ENCODE data around the gene CCT8L2. TPM values are rescaled to one million over a fixed set of nuclear protein-coding genes. Genes with fewer than 3 reads are reported as not detected.
"Not testable (repeated sequence)": the region's sequence is repeated elsewhere in the genome, so short reads cannot be mapped to it uniquely, and the experiment has no call there.

The CCT8L2 gene
- total RNA-seq, 2 experiments from 2014 or later: not detected

DNA sequence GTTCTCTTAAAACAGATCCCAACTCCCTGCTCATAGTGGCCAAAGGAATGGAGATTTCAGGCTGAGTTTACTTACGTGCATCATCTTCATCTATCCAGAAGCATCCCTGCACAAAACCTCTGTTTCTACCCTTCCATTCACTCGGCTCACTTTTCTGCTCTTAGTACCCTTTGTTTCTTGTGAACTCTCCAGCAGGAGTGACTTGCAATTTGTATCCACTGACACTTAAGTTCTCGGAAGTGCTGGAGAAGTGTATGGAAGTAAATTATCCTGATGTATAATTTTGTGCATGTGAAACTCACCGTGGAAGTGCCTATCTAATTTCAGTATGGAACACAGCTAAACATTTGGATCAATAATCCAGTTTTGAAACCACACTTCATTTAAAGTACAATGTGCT, 7.0 kb upstream of the CCT8L2 start:
- POLR2A ChIA-PET, CTCF ChIA-PET: not testable (repeated sequence)

DNA sequence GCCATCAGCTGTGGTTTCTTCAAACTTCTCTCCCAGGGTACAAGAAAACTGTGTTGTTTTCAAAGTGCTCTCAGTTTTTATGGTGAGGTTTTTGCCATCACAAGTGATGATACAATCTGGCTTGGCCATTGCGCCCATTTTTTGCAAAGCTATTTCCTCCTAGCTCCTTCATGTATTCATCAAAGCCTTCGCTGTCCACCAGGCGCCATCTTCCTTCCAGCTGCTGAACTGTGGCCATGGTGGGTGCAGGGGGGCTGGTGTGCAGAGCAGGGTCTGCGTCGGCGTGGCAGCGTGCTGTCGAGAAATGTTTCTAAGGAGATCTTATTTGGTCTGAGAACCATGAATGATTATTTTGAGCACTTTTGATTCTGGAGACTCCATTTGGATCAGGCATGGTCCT, 2.6 kb upstream of the CCT8L2 start:
- CTCF ChIA-PET, POLR2A ChIA-PET: not testable (repeated sequence)

DNA sequence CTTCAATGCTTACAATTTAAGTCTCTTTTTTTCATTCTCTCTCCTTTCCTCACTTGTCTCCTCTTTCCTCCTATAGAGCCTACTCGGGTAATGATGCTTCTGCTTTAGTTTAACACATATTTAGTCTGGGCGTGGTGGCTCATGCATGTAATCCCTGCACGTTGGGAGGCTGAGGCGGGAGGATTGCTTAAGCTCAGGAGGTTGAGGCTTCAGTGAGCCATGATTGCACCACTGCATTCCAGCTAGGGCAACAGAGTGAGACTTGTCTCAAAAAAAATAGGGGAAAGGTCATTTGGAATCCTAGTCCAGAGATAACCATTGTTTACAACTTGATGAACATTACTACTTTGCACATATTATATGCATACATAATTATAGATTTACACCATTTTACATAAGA, 1.4 kb upstream of the CCT8L2 start:
- ChIA-PET POLR2A (no interaction called here), CTCF (no interaction called here)

DNA sequence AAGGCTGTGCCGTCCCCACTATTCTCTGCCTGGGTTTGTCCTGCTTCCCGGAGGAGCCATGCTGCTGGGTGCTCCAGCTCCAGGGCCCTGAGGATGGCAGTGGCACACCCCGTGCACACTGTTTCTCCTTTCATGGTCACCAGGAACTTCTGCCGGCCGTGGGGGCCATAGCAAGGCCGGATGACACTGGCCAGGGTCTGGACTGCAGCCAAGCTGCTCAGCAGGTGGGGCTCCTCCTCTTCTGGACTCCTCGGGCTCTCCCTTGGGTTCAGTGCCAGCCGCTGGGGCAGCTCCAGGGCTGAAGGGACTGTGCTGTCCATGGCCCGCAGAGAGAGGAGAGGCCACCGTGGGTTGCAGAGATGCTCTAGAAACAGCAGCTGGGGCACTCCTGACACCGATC, 379 bp downstream of the CCT8L2 start:
- CTCF ChIA-PET, POLR2A ChIA-PET: not testable (repeated sequence)

DNA sequence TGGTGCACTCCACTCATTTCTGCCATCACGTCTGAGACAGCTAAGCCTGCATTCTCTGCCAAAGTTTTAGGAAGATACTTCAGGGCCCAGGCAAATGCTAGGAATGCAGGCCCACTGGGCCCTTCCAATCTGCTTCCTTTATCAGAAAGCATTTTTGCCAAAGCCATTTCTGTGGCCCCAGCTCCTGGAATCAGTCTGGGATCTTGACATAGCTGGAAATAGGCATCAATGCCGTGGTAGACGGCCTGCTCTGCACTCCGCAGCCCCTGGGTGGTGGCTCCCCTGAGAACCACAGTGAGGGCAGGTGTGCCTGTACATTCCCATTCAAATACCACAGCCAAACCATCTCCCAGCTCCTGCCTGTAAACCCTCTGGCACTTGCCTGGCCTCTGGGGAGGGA, 1.5 kb downstream of the CCT8L2 start:
- CTCF ChIA-PET, POLR2A ChIA-PET: not testable (repeated sequence)

DNA sequence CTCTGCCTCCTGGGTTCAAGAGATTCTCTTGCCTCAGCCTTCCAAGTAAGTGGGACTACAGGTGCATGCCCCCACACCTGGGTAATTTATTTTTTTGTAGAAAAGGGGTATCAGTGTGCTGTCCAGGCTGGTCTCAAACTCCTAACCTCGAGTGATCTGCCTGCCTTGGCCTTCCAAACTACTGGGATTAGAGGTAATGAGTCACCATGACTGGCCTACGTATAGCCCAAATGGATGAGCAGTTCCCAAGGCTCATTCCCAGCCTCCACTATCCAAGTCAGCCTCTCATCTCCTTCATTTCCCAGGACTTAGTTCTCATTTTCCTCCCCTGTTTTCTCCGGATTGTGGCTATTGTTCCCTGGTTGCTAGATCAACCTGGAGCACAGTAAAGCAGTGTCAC, 5.6 kb downstream of the CCT8L2 start:
- POLR2A ChIA-PET: no interaction called here
- CTCF ChIA-PET: no interaction called here

DNA sequence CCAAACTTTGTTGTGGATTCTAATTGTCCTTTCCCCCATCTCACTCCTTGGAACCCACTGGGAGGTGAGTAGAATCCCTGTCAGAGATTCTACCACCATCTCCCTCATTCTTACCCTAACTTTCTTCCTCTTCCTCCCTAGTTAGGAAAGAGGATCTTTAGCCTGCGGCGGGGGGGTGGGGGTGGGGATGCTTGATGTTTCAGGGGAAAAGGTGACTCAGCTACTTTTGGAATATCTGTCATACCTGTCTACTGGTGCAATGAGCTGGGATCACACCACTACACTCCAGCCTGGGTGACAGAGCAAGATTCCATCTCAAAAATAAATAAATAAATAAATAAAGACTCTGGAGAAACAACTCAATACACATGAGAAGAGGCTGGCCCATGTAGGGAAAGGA, 6.4 kb downstream of the CCT8L2 start:
- POLR2A ChIA-PET: no interaction called here
- CTCF ChIA-PET: no interaction called here

DNA sequence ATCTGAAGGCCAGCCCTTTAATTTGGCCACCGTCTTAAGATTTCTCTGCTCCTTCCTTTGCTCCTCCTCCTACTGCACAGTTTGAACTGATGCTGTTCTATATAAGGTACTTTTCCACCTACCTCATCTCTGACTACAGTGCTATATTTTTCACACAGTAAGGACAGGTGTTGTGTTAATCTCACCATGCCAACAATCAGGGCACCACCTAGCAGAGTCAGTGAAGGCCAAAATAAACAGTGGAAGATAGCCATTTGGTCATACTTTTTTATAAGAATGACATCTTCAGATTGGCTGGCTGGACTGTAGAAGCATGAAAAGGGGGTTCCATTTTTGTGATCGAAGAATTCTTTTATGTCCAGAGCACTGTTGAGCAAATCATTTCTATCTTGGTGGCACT, 11.7 kb downstream of the CCT8L2 start:
- CTCF ChIA-PET, POLR2A ChIA-PET: not testable (repeated sequence)

DNA sequence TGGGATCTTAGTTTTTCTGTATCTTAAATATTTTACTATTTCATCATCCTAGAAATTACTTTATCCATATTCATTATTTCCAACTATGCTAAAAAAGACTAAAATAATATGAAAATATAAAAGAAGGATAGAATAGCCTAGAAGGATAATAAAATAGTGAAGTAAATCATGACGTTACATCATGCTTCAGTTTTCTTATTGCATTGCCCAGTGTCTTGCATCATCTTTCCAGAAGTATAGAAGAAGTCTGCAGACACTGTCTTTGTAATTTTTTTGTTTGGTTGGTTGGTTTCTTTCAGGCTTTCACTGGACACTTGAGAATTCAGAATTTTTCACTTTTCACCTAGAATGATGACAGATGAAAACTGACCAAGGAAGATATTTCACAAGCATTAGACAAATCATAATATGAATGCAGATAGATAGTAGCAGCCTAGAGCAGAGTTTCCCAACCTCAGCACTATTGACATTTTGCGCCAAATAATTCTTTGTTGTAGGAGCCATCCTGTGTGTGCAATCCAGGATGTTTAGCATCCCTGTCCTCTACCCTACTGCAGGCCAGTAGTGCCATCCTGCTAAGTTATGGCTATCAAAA, 23.3 kb downstream of the CCT8L2 start:
- POLR2A ChIA-PET, CTCF ChIA-PET: not testable (repeated sequence)

DNA sequence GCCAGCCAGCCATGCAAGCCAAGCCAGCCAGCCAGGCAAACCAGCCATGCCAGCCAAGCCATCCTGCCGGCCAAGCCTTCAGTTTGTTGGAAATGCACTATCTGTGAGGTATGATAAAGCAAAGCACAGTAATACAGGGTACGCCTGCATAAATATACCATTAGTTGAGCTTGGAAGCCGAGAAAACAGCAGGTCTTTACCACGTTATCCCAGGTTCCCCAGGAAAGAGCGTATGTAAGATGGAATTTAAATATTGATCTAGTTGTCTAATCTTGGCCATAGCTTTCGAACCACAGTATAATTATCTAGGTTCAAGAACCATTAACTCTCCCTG, 24.2 kb downstream of the CCT8L2 start:
- ChIA-PET CTCF (no interaction called here), POLR2A (no interaction called here)

DNA sequence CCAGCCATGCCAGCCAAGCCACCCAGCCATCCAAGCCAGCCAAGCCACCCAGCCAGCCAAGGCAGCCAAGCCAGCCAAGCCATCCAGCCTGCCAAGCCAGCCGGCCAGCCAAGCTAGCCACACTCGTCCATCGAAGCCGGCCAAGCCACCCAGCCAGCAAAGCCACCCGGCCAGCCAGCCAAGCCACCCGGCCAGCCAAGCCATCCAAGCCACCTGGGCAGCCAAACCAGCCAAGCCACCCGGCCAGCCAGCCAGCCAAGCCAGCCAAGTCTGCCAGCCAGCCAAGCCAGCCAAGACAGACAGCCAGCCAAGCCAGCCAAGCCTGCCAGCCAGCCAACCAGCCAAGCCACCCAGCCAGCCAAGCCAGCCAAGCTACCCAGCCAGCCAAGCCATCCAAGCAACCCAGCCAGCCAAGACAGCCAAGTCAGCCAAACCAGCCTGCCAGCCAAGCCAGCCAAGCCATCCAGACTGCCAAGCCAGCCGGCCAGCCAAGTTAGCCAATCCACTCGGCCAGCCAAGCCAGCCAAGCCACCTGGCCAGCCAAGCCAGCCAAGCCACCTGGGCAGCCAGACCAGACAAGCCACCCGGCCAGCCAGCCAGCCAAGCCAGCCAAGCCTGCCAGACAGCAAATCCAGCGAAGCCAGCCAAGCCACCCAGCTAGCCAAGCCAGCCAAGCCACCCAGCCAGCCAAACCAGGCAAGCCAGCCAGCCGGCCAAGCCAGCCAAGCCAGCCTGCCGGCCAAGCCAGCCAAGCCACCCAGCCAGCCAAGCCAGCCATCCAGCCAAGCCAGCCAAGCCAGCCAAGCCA, 24.8 kb downstream of the CCT8L2 start:
- CTCF ChIA-PET, POLR2A ChIA-PET: not testable (repeated sequence)

DNA sequence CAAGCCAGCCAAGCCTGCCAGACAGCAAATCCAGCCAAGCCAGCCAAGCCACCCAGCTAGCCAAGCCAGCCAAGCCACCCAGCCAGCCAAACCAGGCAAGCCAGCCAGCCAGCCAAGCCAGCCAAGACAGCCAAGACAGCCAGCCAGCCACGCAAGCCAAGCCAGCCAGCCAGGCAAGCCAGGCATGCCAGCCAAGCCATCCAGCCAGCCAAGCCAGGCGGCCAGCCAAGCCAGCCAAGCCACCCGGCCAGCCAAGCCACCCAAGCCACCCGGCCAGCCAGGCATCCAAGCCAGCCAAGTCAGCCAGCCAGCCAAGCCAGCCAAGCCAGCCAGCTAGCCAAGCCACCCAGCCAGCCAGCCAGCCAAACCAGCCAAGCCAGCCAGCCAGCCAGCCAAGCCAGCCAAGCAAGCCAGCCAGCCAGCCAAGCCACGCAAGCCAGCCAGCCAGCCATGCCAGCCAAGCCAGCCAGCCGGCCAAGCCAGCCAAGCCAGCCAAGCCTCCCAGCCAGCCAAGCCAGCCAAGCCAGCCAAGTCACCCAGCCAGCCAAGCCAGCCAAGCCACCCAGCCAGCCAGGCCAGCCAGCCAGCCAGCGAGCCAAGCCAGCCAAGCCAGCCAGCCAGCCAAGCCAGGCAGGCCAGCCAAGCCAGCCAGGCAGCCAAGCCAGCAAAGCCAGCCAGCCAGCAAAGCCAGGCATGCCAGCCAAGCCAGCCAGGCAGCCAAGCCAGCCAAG, 26.0 kb downstream of the CCT8L2 start:
- POLR2A ChIA-PET, CTCF ChIA-PET: not testable (repeated sequence)

DNA sequence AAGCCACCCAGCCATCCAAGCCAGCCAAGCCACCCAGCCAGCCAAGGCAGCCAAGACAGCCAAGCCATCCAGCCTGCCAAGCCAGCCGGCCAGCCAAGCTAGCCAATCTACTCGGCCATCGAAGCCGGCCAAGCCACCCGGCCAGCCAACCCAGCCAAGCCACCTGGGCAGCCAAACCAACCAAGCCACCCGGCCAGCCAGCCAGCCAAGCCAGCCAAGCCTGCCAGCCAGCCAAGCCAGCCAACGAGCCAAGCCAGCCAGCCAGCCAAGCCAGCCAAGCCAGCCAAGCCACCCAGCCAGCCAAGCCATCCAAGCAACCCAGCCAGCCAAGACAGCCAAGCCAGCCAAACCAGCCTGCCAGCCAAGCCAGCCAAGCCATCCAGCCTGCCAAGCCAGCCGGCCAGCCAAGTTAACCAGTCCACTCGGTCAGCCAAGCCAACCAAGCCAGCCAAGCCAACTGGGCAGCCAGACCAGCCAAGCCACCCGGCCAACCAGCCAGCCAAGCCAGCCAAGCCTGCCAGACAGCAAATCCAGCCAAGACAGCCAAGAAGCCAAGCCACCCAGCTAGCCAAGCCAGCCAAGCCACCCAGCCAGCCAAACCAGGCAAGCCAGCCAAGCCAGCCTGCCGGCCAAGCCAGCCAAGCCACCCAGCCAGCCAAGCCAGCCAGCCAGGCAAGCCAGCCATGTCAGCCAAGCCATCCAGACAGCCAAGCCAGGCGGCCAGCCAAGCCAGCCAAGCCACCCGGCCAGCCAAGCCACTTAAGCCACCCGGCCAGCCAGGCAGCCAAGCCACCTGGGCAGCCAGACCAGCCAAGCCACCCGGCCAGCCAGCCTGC, 26.8 kb downstream of the CCT8L2 start:
- CTCF ChIA-PET, POLR2A ChIA-PET: not testable (repeated sequence)

DNA sequence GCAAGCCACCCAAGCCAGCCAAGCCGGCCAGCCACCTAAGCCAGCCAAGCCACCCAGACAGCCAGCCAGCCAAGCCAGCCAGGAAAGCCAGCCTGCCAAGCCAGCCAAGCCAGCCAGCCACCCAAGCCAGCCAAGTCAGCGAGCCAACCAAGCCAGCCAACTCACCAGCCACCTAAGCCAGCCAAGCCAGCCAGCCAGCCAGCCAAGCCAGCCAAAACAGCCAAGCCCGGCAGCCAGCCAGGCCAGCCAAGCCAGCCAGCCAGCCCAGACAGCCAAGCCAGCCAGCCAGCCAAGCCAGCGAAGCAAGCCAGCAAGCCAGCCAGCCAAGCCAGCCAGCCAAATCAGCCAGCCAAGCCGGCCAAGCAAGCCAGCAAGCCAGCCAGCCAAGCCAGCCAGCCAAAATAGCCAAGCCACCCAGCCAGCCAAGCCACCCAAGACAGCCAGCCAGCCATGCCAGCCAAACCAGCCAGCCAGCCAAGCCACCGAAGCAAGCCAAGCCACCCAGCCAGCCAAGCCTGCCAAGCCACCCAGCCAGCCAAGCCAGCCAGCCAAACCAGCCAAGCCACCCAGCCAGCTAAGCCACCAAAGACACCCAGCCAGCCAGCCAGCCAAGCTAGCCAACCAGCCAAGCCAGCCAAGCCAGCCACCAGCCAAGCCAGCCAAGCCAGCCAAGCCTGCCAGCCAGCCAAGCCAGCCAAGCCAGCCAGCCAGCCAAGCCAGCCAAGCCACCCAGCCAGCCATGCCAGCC, 27.6 kb downstream of the CCT8L2 start:
- POLR2A ChIA-PET, CTCF ChIA-PET: not testable (repeated sequence)

DNA sequence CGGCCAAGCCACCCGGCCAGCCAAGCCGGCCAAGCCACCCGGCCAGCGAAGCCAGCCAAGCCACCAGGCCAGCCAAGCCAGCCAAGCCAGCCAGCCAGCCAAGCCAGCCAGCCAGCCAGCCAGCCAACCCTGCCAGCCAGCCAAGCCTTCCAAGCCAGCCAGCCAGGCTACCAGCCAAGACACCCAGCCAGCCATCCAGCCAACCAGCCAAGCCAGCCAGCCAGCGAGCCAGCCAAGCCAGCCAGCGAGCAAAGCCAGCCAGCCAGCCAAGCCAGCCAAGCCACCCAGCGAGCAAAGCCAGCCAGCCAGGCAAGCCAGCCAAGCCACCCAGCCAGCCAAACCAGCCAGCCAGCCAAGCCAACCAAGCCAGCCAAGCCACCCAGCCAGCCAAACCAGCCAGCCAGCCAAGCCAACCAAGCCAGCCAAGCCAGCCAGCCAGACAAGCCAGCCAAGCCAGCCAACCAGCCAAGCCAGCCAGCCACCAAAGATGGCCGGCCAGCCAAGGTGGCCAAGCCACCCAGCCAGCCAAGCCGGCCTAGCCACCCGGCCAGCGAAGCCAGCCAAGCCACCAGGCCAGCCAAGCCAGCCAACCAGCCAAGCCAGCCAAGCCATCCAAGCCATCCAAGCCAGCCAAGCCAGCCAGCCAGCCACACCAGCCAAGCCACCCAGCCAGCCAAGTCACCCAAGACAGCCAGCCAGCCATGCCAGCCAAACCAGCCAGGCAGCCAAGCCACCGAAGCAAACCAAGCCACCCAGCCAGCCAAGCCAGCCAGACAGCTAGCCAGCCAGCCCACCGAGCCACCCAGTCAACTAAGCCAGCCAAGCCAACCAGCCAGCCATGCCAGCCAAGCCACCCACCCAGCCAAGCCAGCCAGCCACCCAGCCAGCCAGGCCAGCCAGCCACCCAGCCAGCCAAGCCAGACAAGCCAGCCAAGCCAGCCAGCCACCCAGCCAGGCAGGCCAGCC, 28.8 kb downstream of the CCT8L2 start:
- POLR2A ChIA-PET: no interaction called here
- CTCF ChIA-PET: no interaction called here

DNA sequence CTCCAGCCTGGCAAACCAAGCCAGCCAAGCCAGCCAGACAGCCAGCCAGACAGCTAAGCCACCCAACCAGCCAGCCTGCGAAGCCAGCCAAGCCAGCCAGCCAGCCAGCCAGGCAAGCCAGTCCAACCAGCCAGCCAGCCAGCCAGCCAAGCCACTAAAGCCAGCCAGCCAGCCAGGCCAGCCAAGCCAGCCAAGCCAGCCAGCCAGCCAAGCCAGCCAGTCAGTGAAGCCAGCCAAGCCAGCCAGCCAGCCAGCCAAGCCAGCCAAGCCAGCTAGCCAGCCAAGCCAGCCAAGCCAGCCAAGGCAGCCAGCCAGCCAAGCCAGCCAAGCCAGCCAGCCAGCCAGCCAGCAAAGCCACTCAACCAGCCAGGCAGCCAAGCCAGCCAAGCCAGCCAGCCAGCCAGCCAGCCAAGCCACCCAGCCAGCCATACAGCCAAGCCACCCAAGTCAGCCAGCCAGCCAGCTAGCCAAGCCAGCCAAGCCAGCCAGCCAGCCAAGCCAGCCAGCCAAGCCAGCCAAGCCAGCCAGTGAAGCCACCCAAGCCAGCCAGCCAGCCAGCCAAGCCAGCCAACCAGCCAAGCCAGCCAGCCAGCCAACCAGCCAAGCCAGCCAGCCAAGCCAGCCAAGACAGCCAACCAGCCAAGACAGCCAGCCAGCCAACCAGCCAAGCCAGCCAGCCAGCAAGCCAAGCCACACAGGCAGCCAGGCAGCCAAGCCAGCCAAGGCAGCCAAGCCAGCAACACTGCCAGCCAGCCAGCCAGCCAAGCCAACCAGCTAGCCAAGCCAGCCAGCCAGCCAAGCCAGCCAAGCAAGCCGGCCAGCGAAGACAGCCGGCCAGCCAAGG, 29.7 kb downstream of the CCT8L2 start:
- POLR2A ChIA-PET: no interaction called here

DNA sequence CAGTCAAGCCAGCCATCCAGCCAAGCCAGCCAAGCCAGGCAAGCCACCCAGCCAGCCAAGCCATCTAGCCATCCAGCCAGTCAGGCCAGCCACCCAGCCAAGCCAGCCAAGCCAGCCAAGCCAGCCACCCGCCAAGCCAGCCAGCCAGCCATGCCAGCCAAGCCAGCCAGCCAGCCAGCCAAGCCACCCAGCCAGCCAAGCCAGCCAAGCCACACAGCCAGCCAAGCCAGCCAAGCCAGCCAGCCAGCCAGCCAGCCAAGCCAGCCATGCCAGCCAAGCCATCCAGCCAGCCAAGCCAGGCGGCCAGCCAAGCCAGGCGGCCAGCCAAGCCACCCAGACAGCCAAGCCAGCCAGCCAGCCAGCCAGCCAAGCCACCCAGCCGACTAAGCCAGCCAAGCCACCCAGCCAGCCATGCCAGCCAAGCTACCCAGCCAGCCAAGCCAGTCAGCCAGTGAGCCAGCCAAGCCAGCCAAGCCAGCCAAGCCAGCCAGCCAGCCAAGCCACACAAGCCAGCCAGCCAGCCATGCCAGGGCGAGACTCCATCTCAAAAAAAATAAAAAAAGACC, 31.4 kb downstream of the CCT8L2 start:
- CTCF ChIA-PET, POLR2A ChIA-PET: not testable (repeated sequence)

More for the DNA sequence above, 29.7 kb downstream of the CCT8L2 start:
- CTCF ChIA-PET: no interaction called here

DNA sequence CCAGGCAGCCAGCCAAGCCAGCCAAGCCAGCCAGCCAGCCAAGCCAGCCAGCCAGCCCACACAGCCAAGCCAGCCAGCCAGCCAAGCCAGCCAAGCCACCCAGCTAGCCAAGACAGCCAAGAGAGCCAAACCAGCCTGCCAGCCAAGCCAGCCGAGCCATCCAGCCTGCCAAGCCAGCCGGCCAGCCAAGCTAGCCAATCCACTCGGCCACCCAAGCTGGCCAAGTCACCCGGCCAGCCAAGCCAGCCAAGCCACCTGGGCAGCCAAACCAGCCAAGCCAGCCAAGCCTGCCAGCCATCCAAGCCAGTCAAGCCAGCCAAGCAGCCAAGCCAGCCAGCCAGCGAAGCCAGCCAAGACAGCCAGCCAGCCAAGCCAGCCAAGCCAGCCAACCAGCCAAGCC, 32.0 kb downstream of the CCT8L2 start:
- POLR2A ChIA-PET, CTCF ChIA-PET: not testable (repeated sequence)
